NCI-H2171 (cell line): Measurements from ENCODE around the gene MPPED1.

Experiments used
- DNase-seq: peaks from one replicate; lab custom pipeline; 2025; lab: John Stamatoyannopoulos, UW

MPPED1 gene

GRCh38 chr22:43411040-43411868 is 560 bp upstream of the MPPED1 start:
- no peak for DNase-seq

GRCh38 chr22:43412808-43413795 is 1.3 kb downstream of the MPPED1 start:
- no peak for DNase-seq

GRCh38 chr22:43413826-43414225 is 2.0 kb downstream of the MPPED1 start:
- DNase-seq = no peak

GRCh38 chr22:43415681-43416080 is 3.9 kb downstream of the MPPED1 start:
- DNase-seq = no peak

GRCh38 chr22:43417555-43417954 is 5.7 kb downstream of the MPPED1 start:
- no peak for DNase-seq

- DNase-seq = no peak
Observed at GRCh38 chr22:43418079-43418825, 6.4 kb downstream of the MPPED1 start.

GRCh38 chr22:43419371-43420080 is 7.7 kb downstream of the MPPED1 start:
- no peak for DNase-seq

- DNase-seq = no peak
Observed at GRCh38 chr22:43421046-43421665, 9.3 kb downstream of the MPPED1 start.

GRCh38 chr22:43421914-43422615 is 10.3 kb downstream of the MPPED1 start:
- DNase-seq = no peak

- no peak for DNase-seq
Observed at GRCh38 chr22:43423046-43423445, 11.2 kb downstream of the MPPED1 start.

- no peak for DNase-seq
Observed at GRCh38 chr22:43424201-43424600, 12.4 kb downstream of the MPPED1 start.

GRCh38 chr22:43424666-43425630 is 13.1 kb downstream of the MPPED1 start:
- no peak for DNase-seq

- DNase-seq = no peak
Observed at GRCh38 chr22:43425976-43426785, 14.4 kb downstream of the MPPED1 start.

GRCh38 chr22:43426816-43427215 is 15.0 kb downstream of the MPPED1 start:
- no peak for DNase-seq

- DNase-seq = no peak
Observed at GRCh38 chr22:43427296-43428004, 15.6 kb downstream of the MPPED1 start.

- DNase-seq = peak; percentile 30
Observed at GRCh38 chr22:43428005-43428485, 16.2 kb downstream of the MPPED1 start.

- DNase-seq = no peak
Observed at GRCh38 chr22:43428521-43428920, 16.7 kb downstream of the MPPED1 start.
